HepG2 (cell line): Measurements from ENCODE around the gene DOCK9. TPM values are rescaled to one million over a fixed set of nuclear protein-coding genes. Genes with fewer than 3 reads are reported as not detected.

Source experiments
- ATAC-seq: fragments of 200-7000 bp; cut with Tn5 transposase; 3 replicates; pipeline ENCODE4 v1.9.1; 2020; ENCODE audit warnings: mild to moderate bottlenecking, moderate library complexity
- BruUV-seq: library from RNA; stranded (reverse); fragments of 400-500 nt; replicated peaks from 2 replicates; lab custom pipeline; 2021; lab: Mats Ljungman, UMichigan
- CTCF ChIA-PET: fragments of 300-600 bp; formaldehyde crosslinking; extraction: SDS; loops from one replicate; lab custom pipeline; 2021; ENCODE audit warnings: low total read pairs, inconsistent platforms, low intra/inter-chr PET ratio; lab: Yijun Ruan, JAX
- POLR2A ChIA-PET: fragments of 350-600 bp; sonication (Branson Sonifier 250); formaldehyde crosslinking; loops from one replicate; lab custom pipeline; 2020; ENCODE audit warnings: antibody characterized with exemption, inconsistent platforms; lab: Yijun Ruan, JAX
- DNase-seq: peaks from one replicate; pipeline ENCODE4 v3.0.0-alpha.2; 2015; ENCODE audit warnings: low spot score
- FAIRE-seq: peaks from 3 replicates; lab custom pipeline; 2011; peaks lifted over from hg19 to GRCh38; lab: Jason Lieb, UNC
- H2AFZ ChIP-seq: one replicate; pipeline ENCODE4 v1.6.1; 2011; ENCODE audit warnings: low read length, inconsistent platforms
- H3K27ac ChIP-seq: fragments of 300-600 bp; 3 replicates; pipeline ENCODE4 v1.8.0; 2011; ENCODE audit warnings: mixed run types, mild to moderate bottlenecking, mixed read lengths, low read length, inconsistent platforms; ENCODE audit not compliant: insufficient read depth; ENCODE audit errors: extremely low read length
- H3K27me3 ChIP-seq, 2 experiments: fragments of 200-600 bp in 1 of 2; 2 replicates in 1 of 2; 3 replicates in 1 of 2; pipeline versions ENCODE4 v1.6.0 to v1.8.0; 2011; ENCODE audit warnings: low read length in 2 of 2, mild to moderate bottlenecking in 2 of 2, moderate library complexity in 2 of 2, inconsistent platforms in 1 of 2; ENCODE audit not compliant: insufficient read depth in 2 of 2, control insufficient read depth in 1 of 2
- H3K36me3 ChIP-seq, 2 experiments: fragments of 200-600 bp in 1 of 2; replicated peaks in 1 of 2; 2 replicates in 1 of 2; 3 replicates in 1 of 2; pipeline versions ENCODE4 v1.5.1 to v1.8.0; 2011; ENCODE audit warnings: low read length in 2 of 2, inconsistent platforms in 1 of 2; ENCODE audit not compliant: insufficient read depth in 2 of 2, control insufficient read depth in 1 of 2
- H3K4me1 ChIP-seq: 2 replicates; pipeline ENCODE4 v1.5.1; 2012; ENCODE audit warnings: low read length, inconsistent platforms; ENCODE audit not compliant: insufficient read depth
- H3K4me2 ChIP-seq: 2 replicates; pipeline ENCODE4 v1.6.0; 2011; ENCODE audit warnings: low read depth, low read length, inconsistent platforms
- H3K4me3 ChIP-seq, 3 experiments: fragments of 200-600 bp in 1 of 3; sonication (generic), shearing (Covaris generic) in 1 of 3; replicated peaks in 1 of 3; 2 replicates each; pipeline ENCODE4 v1.5.1; 2011 to 2016; ENCODE audit warnings: low read length in 3 of 3, inconsistent platforms in 2 of 3, low read depth in 2 of 3, mild to moderate bottlenecking in 2 of 3, control low read depth in 1 of 3, mixed read lengths in 1 of 3; ENCODE audit not compliant: insufficient read depth in 1 of 3
- H3K79me2 ChIP-seq: one replicate; pipeline ENCODE4 v1.6.1; 2011; ENCODE audit warnings: low read length, inconsistent platforms; ENCODE audit not compliant: insufficient read depth
- H3K9ac ChIP-seq: 2 replicates; pipeline ENCODE4 v1.6.0; 2011; ENCODE audit warnings: mild to moderate bottlenecking, low read depth, low read length, inconsistent platforms; ENCODE audit not compliant: insufficient read depth
- H3K9me3 ChIP-seq: 2 replicates; pipeline ENCODE4 v1.5.1; 2012; ENCODE audit warnings: mild to moderate bottlenecking, low read length
- H4K20me1 ChIP-seq: 2 replicates; pipeline ENCODE4 v1.6.0; 2011; ENCODE audit warnings: inconsistent platforms, mild to moderate bottlenecking, low read length, moderate library complexity; ENCODE audit not compliant: insufficient read depth
- CC2D1A ChIP-seq: sonication (generic); formaldehyde crosslinking; IDR thresholded peaks from 2 replicates; pipeline ENCODE4 v1.8.1; 2023; ENCODE audit warnings: mild to moderate bottlenecking, missing genetic modification reagents
- HES4 ChIP-seq: sonication (generic); formaldehyde crosslinking; IDR thresholded peaks from 2 replicates; pipeline ENCODE4 v1.9.0; 2021; ENCODE audit warnings: mild to moderate bottlenecking, missing genetic modification reagents, borderline replicate concordance
- NR3C1 ChIP-seq: sonication (generic); formaldehyde crosslinking; IDR thresholded peaks from 2 replicates; pipeline ENCODE4 v1.4.0; 2020; ENCODE audit warnings: missing genetic modification reagents
- POLR2AphosphoS5 ChIP-seq: IDR thresholded peaks from 2 replicates; pipeline ENCODE4 v1.6.1; 2012; ENCODE audit warnings: low read depth, low read length
- RERE ChIP-seq: IDR thresholded peaks from 2 replicates; pipeline ENCODE4 v1.6.1; 2016; ENCODE audit warnings: low read depth, missing genetic modification reagents, missing compliant biosample characterization
- RFX3 ChIP-seq: IDR thresholded peaks from 2 replicates; pipeline ENCODE4 v1.6.1; 2016; ENCODE audit warnings: missing biosample characterization, missing genetic modification reagents
- SSRP1 ChIP-seq: IDR thresholded peaks from 2 replicates; pipeline ENCODE4 v1.6.1; 2016; ENCODE audit warnings: control low read depth
- ZMYM3 ChIP-seq: sonication (generic); formaldehyde crosslinking; IDR thresholded peaks from 2 replicates; pipeline ENCODE4 v1.5.1; 2020; ENCODE audit warnings: mild to moderate bottlenecking, missing genetic modification reagents
- ZNF337 ChIP-seq: sonication (generic); formaldehyde crosslinking; IDR thresholded peaks from 2 replicates; pipeline ENCODE4 v1.5.1; 2020; ENCODE audit warnings: missing genetic modification reagents, low read depth, mild to moderate bottlenecking, borderline replicate concordance
- ZNF362 ChIP-seq: sonication (generic); formaldehyde crosslinking; IDR thresholded peaks from 2 replicates; pipeline ENCODE4 v1.4.0; 2020; ENCODE audit warnings: missing genetic modification reagents, mild to moderate bottlenecking, borderline replicate concordance
- ZNF605 ChIP-seq: sonication (generic); formaldehyde crosslinking; IDR thresholded peaks from 2 replicates; pipeline ENCODE4 v1.8.0; 2022; ENCODE audit warnings: mild to moderate bottlenecking, missing genetic modification reagents
- ZSCAN21 ChIP-seq: sonication (generic); formaldehyde crosslinking; IDR thresholded peaks from 2 replicates; pipeline ENCODE4 v1.8.0; 2022; ENCODE audit warnings: mild to moderate bottlenecking, missing genetic modification reagents, moderate library complexity, borderline replicate concordance
- WGBS: methylation state at CpG from one replicate; pipeline ENCODE4 v1.1.6; 2017; ENCODE audit warnings: low lambda C conversion rate; 5-methylcytosine and 5-hydroxymethylcytosine counted together
- in situ Hi-C: cut with HindIII; loops from 2 replicates; pipeline ENCODE4 v1.10.0; 2017; ENCODE audit warnings: low pct_unique_long_range_greater_than_20kb; ENCODE audit not compliant: extremely low pct_ligation_motif_present
- intact Hi-C: fragments of 100-400 bp; cut with micrococcal nuclease; formaldehyde crosslinking; loops from one replicate; pipeline ENCODE4 v1.10.0; 2022; ENCODE audit not compliant: unreplicated experiment
- polyA plus RNA-seq, 8 experiments: library from polyadenylated mRNA; depleted of rRNA in 3 of 8; stranded (reverse) in 7 of 8; unstranded in 1 of 8; fragments of >200 nt; fragmentation: Illumina TruSeq in 4 of 8; extraction: Trizol in 4 of 8; gene quantifications; 2 replicates each; pipeline versions ENCODE4 v1.2.1 to v1.2.3, GENCODE V29; 2011 to 2016; ENCODE audit warnings: low read depth in 4 of 8, missing spikeins in 1 of 8, mixed read lengths in 1 of 8; ENCODE audit not compliant: insufficient read depth in 1 of 8
- total RNA-seq, 5 experiments: library from RNA; depleted of rRNA; stranded (reverse); fragments of >200 nt; fragmentation: Illumina TruSeq; extraction: Trizol; gene quantifications; 2 replicates each; pipeline ENCODE4 v1.2.3, GENCODE V29; 2016; ENCODE audit warnings: low read depth in 1 of 5

The DOCK9 gene
- total and polyA plus RNA-seq, 2 of the 13 experiments (the other 11 are each of a cell fraction or from before 2014, with no cell fraction given) = 0.44 to 0.97 TPM

GRCh38 chr13:98976338-98976737, 1.5 kb downstream of the DOCK9 start (continued):
- no peak for TF ChIP-seq ZNF362
- no peak for TF ChIP-seq ZSCAN21
- no peak for TF ChIP-seq POLR2AphosphoS5
- no peak for TF ChIP-seq SSRP1 (CRISPR knock-in tag)
- no peak for TF ChIP-seq ZMYM3 (CRISPR knock-in tag)
- TF ChIP-seq ZNF337 (CRISPR knock-in tag) = no peak
- TF ChIP-seq RERE = no peak

- Histone ChIP-seq H4K20me1 (no peaks in the 10 kb centered on the region), H3K4me2 (no peak overlapping the region), H3K27ac (no peak overlapping the region), H3K9ac (no peak overlapping the region), H2AFZ (no peak overlapping the region), H3K9me3 (no peaks in the 10 kb centered on the region), H3K27me3 (peaks cover 0 to 1% of the 10 kb centered on the region in 2 experiments; a peak in 2 of 5 replicates), H3K79me2 (no peaks in the 10 kb centered on the region), H3K4me3 (no peak overlapping the region)
- in situ Hi-C loops = no loop called here
- DNase-seq (no peak), FAIRE-seq (no peak)
- ChIA-PET POLR2A (no interaction called here), CTCF (no interaction called here)
- WGBS = 13% methylated on average over 5 of the region's 5 CpGs
- intact Hi-C loops = no loop called here
- TF ChIP-seq HES4 (CRISPR knock-in tag) (no peak), ZNF605 (no peak), RFX3 (no peak), NR3C1 (CRISPR knock-in tag) (no peak), CC2D1A (CRISPR knock-in tag) (no peak)
- TF ChIP-seq, all 625 proteins: peak for 0
- Histone ChIP-seq H3K4me1 (peaks cover 10% of the 10 kb centered on the region; the same call in 1 of the 2 replicates), H3K36me3 (no peaks in the 10 kb centered on the region)
- BruUV-seq = no TSS peak
- no peak for ATAC-seq
Observed at GRCh38 chr13:98975822-98976261, 2.0 kb downstream of the DOCK9 start.
